CD4-positive, alpha-beta T cell treated with Interleukin-10 for 1 hour (primary cell): ENCODE results near the gene UBE2D3.
"Not testable (repeated sequence)": the region's sequence is repeated elsewhere in the genome, so short reads cannot be mapped to it uniquely, and the experiment has no call there.

Source experiments
- DNase-seq: peaks from one replicate; pipeline ENCODE4 v3.0.0-alpha.2; 2020

Gene UBE2D3

GRCh38 chr4:102826890-102827673 is at the start of gene UBE2D3:
Gene UBE2D3, minus strand, starts transcription at chr4:102827551. Its CDS starts 1,043 bp downstream, at chr4:102826508.
- peak; percentile 95 for DNase-seq

DNA sequence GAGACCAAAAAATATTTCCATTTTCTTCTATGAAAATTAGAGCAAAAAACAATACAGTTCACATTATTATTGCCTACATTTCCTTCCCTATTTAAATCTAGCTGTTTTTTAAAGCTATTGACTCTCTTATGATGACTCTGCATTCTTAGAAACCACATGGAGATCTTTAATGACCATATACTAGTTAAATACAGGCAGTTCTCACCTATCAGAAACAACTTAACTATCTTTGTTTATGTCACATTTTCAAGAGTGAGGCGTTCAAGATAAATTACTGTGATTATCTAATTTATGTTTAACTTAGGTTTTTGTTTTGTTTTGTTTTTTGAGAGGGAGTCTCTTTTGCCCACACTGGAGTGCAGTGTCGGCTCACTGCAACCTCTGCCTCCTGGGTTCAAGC is 44.4 kb upstream of the UBE2D3 start:
- DNase-seq = no peak

- no peak for DNase-seq
These were observed 42.3 kb upstream of the UBE2D3 start for GRCh38 chr4:102869569-102870197.

GRCh38 chr4:102868781-102869568 is 41.6 kb upstream of the UBE2D3 start, which contains the start of gene CISD2:
Gene CISD2, plus strand, starts transcription at chr4:102868992. Its CDS starts 93 bp downstream, at chr4:102869085.
- peak; percentile 91 for DNase-seq

DNA sequence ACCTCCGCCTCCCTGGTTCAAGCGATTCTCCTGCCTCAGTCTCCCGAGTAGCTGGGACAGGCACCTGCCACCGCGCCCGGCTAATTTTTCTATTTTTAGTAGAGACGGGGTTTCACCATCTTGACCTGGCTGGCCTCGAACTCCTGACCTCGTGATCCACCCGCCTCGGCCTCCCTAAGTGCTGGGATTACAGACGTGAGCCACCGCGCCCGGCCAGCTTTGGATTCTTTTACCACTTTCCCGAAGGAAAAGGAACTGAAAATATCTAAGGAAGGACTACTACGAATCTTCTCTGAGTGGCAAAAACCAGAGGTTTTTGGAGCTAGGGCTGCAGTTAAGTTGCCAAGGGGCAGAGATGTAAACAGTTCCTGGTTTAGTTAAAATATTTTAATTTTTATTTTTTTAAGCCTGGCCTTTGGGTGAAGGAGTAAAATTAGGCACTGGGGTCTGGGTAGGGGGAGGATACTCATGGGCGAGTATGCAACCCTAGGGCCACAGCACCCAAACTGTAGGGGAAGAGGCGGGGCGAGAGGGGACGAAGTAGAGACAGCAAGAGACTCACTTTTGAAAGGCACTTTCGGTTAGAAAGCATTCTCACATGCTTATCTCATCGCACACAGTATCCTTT is 40.9 kb upstream of the UBE2D3 start:
- DNase-seq = no peak

- no peak for DNase-seq
These were observed 40.2 kb upstream of the UBE2D3 start for GRCh38 chr4:102867278-102868152.

DNA sequence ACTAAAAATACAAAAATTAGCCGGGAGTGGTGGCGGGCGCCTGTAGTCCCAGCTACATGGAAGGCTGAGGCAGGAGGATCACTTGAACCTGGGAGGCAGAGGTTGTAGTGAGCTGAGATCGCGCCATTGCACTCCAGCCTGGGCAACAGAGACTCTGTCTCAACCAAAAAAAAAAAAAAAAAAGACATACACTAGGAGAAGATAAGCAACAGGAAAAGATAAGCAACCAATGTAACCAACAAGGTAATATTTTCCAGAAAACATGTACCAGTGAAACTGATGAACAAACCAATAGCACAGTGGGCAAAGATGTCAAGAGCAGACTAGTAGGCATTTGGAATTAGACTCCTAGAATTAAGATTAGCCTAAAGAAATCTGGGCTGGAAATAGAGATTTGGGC is 38.0 kb upstream of the UBE2D3 start:
- not testable (repeated sequence) for DNase-seq

DNA sequence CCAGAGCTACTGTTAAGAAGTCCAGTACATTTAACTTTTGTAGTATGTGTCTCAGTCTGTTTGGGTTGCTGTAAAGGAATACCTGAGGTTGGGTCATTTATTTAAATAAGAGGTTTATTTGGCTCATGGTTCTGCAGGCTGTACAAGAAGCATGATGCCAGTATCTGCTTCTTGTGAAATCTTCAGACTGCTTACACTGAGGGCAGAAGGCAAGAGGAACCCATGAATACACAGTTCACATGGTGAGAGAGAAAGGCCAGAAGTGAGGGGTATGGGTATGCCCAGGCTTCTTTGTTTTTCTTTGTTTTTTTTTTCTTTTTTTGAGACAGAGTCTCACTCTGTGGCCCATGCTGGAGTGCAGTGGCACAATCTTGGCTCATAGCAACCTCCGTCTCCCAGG is 35.4 kb upstream of the UBE2D3 start:
- DNase-seq = no peak

DNA sequence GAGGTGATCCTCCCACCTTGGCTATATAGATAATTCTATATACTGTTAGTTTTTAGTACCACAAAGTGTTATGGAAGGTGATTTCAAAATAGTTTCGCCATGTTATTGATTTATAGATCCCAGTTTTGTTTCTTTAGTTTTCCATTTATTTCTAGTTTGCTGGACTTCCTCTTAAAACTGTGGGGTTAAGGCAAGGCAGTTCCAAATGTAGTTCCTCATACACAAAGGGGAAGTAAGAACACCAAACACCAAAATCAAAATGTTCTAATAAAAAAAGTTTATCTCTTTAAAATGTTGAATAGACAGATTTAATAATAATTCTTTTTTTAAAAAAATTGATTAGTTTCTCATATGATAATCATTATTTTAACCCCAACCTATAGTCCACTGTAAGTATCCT is 34.7 kb upstream of the UBE2D3 start:
- DNase-seq = no peak

DNA sequence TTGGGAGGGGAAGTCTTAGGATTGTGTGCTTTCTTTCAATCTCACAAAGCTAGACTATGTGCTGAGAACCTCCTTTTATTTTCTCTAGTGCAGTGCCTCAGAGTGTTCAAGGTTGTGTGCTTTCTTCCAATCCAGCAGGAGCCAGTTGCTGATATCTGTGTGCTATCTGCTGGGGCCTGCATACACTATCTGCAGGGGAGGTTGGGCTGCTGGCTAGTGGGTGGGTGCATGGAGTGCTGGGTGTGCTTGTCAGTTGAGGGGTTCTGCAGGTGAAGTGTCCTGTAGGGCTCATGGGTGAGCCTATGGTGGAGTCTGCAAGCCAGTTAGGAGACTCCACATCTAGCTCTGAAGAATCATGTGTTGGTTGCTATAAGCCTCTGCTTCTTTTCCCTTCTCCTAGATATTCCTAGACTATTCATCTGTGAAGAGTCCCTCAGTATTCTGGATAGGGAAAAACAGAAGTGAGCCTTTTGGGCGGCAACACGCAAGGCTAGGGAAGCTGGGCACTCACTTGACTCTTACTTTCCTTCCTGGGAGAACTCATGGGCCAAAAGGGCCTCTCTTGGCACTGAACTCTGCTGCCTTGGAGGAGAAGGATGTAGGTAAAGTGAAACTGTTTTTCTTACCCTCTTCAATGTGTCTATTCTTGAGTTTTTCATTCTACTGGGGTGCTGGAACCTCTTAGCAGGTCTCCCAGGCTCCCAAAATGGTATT is 33.4 kb upstream of the UBE2D3 start:
- no peak for DNase-seq

- DNase-seq = no peak
These were observed 31.6 kb upstream of the UBE2D3 start for GRCh38 chr4:102858828-102859464.

- DNase-seq = no peak
These were observed 23.0 kb upstream of the UBE2D3 start for GRCh38 chr4:102850370-102850769.

- DNase-seq = no peak
These were observed 22.3 kb upstream of the UBE2D3 start for GRCh38 chr4:102849579-102850104.

DNA sequence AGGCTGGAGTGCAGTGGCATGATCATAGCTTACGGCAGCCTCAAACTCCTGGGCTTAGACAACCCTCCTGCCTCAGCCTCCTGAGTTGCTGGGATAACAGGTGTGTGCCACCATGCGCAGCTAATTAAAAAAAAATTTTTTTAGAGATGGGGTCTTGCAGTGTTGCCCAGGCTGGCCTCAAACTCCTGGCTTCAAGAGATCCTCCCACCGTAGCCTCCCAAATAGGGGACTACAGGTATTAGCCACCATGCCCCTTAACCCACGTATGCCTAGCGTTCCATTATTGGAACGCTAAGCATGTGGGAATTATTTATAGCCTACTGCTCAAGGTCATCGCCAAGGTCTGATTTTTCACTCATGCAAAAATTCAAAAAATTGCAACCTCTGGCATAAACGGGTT is 20.3 kb upstream of the UBE2D3 start:
- DNase-seq = no peak

- DNase-seq = no peak
These were observed 16.6 kb upstream of the UBE2D3 start for GRCh38 chr4:102843938-102844337.

GRCh38 chr4:102843273-102843672 is 15.9 kb upstream of the UBE2D3 start:
- no peak for DNase-seq

- DNase-seq = no peak
These were observed 15.0 kb upstream of the UBE2D3 start for GRCh38 chr4:102842367-102842766.

DNA sequence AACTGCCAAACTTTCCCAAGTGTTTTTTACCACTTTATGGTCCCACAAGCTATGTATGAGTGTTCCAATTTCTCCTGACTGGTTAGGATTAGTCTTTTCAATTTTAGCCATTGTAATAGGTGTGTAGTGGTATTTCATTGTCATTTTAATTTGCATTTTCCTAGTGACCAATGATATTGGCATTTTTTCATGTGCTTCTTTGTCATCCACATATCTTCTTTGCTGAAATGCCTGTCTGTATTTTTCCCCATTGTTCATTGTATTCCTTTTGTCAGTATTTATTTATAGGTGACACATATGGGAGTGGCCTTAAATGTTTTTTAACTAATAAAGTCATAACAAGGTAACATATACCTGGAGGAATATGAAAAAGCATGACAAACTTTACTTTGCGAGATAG is 9.2 kb upstream of the UBE2D3 start:
- no peak for DNase-seq

DNA sequence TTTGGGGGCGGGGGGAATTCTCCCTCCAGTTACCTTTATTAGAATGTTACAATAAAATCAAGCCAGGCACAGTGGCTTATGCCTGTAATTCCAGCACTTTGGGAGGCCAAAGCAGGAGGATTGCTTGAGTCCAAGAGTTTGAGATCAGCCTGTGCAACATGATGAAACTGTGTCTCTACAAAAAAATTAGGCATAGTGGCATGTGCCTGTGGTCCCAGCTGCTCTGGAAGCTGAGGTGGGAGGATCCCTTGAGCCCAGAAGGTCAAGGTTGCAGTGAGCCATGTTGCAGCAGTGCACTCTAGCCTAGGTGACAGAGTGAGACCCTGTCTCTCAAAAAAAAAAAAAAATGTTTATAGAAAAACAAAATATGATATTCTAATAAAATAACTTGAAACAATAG is 5.3 kb upstream of the UBE2D3 start:
- no peak for DNase-seq

- DNase-seq = no peak
These were observed 4.8 kb upstream of the UBE2D3 start for GRCh38 chr4:102832105-102832504.

DNA sequence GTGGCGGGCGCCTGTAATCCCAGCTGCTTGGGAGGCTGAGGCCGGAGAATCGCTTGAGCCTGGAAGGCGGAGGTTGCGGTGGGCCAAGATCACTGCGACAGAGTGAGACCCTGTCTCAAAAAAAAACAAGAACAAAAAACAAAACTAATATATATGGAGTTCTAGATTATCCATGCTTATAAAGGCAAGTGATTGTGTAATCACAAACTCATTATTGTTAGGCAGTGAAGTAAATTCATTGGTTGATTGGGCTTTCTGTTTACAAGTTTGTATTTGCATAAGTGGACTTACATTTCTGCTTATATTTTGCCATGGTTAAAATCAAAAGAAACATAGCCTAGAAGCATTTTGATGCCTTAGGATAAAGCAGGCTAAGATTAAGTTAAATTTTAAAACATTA is 2.5 kb upstream of the UBE2D3 start:
- DNase-seq = no peak
